Retinal pigment epithelial cell (primary cell): Measurements from ENCODE around the gene TNS3.

Source experiments
- DNase-seq: peaks from one replicate; pipeline ENCODE4 v3.0.0-alpha.2; 2010; ENCODE audit warnings: low read depth
- H3K4me3 ChIP-seq: 2 replicates; pipeline ENCODE4 v1.5.1; 2011; ENCODE audit warnings: mild to moderate bottlenecking, low read length, control low read depth, moderate library complexity
- TF ChIP-seq, protein P1 (sequence below): conservative IDR thresholded peaks from 2 replicates; pipeline ENCODE4 v1.5.1; 2011; ENCODE audit warnings: low read depth, low read length, control low read depth, inconsistent platforms

The TNS3 gene

DNA sequence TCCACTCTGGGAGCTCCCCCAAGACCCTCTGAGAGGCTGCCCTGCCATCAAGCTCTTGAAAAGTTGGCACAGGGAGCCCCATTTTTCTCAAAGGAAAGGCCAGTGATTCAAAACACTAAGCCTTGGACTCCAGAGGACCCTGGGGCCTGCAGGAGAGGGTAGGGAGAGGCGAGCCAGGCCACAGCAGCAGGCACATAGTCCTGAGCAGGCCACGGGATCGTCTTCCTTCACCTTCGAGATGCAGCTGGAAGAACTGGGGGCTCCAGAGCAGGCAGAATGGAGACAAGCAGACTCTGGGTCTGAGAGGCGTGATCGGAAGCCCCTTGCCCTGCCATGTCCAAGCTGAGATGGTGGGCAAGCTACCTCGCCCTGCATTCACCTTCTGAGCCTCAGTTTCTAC lies 13.9 kb downstream of the TNS3 start:
- TF ChIP-seq, protein P1, sequence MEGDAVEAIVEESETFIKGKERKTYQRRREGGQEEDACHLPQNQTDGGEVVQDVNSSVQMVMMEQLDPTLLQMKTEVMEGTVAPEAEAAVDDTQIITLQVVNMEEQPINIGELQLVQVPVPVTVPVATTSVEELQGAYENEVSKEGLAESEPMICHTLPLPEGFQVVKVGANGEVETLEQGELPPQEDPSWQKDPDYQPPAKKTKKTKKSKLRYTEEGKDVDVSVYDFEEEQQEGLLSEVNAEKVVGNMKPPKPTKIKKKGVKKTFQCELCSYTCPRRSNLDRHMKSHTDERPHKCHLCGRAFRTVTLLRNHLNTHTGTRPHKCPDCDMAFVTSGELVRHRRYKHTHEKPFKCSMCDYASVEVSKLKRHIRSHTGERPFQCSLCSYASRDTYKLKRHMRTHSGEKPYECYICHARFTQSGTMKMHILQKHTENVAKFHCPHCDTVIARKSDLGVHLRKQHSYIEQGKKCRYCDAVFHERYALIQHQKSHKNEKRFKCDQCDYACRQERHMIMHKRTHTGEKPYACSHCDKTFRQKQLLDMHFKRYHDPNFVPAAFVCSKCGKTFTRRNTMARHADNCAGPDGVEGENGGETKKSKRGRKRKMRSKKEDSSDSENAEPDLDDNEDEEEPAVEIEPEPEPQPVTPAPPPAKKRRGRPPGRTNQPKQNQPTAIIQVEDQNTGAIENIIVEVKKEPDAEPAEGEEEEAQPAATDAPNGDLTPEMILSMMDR, result no peak
- no peak for DNase-seq
- H3K4me3 ChIP-seq, result no peak overlapping the region

DNA sequence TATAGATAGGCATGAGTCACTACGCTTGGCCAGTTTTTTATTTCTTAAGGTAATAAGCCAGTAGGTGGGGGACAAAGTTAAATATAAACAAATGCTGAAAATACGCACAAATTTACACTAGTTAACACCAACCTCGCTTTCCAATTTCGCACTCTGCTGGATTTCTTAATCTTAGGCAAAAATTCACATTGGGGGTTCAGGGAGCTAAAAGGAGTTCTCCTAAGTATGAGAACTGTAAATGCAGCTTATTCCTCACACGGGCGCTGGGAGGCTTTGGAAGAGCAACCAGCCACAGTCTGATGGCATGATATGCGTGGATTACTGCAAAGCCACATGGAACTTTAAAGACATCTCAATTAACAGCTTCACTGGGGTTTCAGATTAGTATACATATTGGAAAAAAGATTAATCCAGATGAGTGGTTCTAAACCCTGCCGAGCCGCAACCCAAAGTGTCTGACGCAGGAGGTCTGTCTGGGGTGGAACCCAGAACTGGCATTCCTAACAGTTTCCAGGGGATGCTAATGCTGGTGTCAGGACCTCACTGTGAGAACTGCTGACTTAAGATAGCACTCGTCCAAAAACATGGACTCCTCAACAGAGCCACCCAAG lies 16.2 kb downstream of the TNS3 start:
- TF ChIP-seq, protein P1, result no peak
- DNase-seq, result peak; percentile 90
- H3K4me3 ChIP-seq, result no peak overlapping the region

GRCh38 chr7:47563521-47563920 lies 18.4 kb downstream of the TNS3 start:
- DNase-seq, result no peak
- no peak overlapping the region for H3K4me3 ChIP-seq
- TF ChIP-seq, protein P1, result no peak

GRCh38 chr7:47561715-47562446 lies 20.0 kb downstream of the TNS3 start:
- no peak for DNase-seq
- H3K4me3 ChIP-seq, result no peak overlapping the region
- TF ChIP-seq, protein P1, result no peak

GRCh38 chr7:47559306-47560220 lies 22.3 kb downstream of the TNS3 start:
- DNase-seq, result no peak
- TF ChIP-seq, protein P1, result no peak
- no peak overlapping the region for H3K4me3 ChIP-seq

- H3K4me3 ChIP-seq, result no peak overlapping the region
- TF ChIP-seq, protein P1, result no peak
- DNase-seq, result no peak
These were observed 23.9 kb downstream of the TNS3 start for GRCh38 chr7:47557694-47558670.
